ENCODE results near the gene IL17F.
"Not testable (repeated sequence)": the region's sequence is repeated elsewhere in the genome, so short reads cannot be mapped to it uniquely, and the experiment has no call there.

The IL17F gene

GRCh38 chr6:52243282-52243893 is 912 bp downstream of the IL17F start:
- peak; percentile 10 for DNase-seq

- DNase-seq = no peak
These were observed 2.5 kb downstream of the IL17F start for GRCh38 chr6:52241819-52242218.

GRCh38 chr6:52233975-52234823 is 10.1 kb downstream of the IL17F start:
- DNase-seq = peak; percentile 12

GRCh38 chr6:52233005-52233404 is 11.3 kb downstream of the IL17F start:
- DNase-seq = no peak

GRCh38 chr6:52231406-52232127 is 12.7 kb downstream of the IL17F start:
- DNase-seq = no peak

- DNase-seq = no peak
These were observed 13.6 kb downstream of the IL17F start for GRCh38 chr6:52230685-52231084.

- DNase-seq = no peak
These were observed 16.8 kb downstream of the IL17F start for GRCh38 chr6:52227495-52227894.

- DNase-seq = no peak
These were observed 23.0 kb downstream of the IL17F start for GRCh38 chr6:52221302-52221701.

GRCh38 chr6:52217761-52218160 is 26.5 kb downstream of the IL17F start:
- no peak for DNase-seq

GRCh38 chr6:52216932-52217575 is 27.2 kb downstream of the IL17F start:
- DNase-seq = no peak

GRCh38 chr6:52215787-52216186 is 28.5 kb downstream of the IL17F start:
- DNase-seq = no peak

GRCh38 chr6:52213127-52213526 is 31.2 kb downstream of the IL17F start:
- DNase-seq = no peak

- no peak for DNase-seq
These were observed 34.1 kb downstream of the IL17F start for GRCh38 chr6:52210227-52210626.

- no peak for DNase-seq
These were observed 34.5 kb downstream of the IL17F start for GRCh38 chr6:52209770-52210169.

GRCh38 chr6:52208612-52209011 is 35.7 kb downstream of the IL17F start:
- DNase-seq = no peak

- DNase-seq = no peak
These were observed 37.2 kb downstream of the IL17F start for GRCh38 chr6:52207066-52207465.

GRCh38 chr6:52201493-52201892 is 42.8 kb downstream of the IL17F start:
- no peak for DNase-seq

GRCh38 chr6:52201046-52201445 is 43.3 kb downstream of the IL17F start:
- no peak for DNase-seq

- DNase-seq = not testable (repeated sequence)
These were observed 44.2 kb downstream of the IL17F start for GRCh38 chr6:52200088-52200487.

- no peak for DNase-seq
These were observed 48.4 kb downstream of the IL17F start for GRCh38 chr6:52195886-52196285.

- DNase-seq = no peak
These were observed 52.5 kb downstream of the IL17F start for GRCh38 chr6:52191824-52192223.

GRCh38 chr6:52190409-52190808 is 53.9 kb downstream of the IL17F start:
- DNase-seq = no peak

- DNase-seq = no peak
These were observed 54.3 kb downstream of the IL17F start for GRCh38 chr6:52189974-52190373.
